ENCODE data around the gene P3H1. TPM values are rescaled to one million over a fixed set of nuclear protein-coding genes. Genes with fewer than 3 reads are reported as not detected.

The P3H1 gene
- total RNA-seq, 1 experiment from 2014 or later, result 47.1 TPM

GRCh38 chr1:42757892-42758275 is 8.9 kb downstream of the P3H1 start:
- Histone ChIP-seq H3K79me2 (ENCODE audit: insufficient read depth, low read length) (no peaks in the 10 kb centered on the region), H3T11ph (ENCODE audit: low read length) (no peak overlapping the region), H3K4me2 (ENCODE audit: insufficient read depth, insufficient read length, low read length) (no peak overlapping the region), H3K27me3 (ENCODE audit: insufficient read depth, low read length) (no peaks in the 10 kb centered on the region), H3K14ac (ENCODE audit: insufficient read depth, low read length) (no peak overlapping the region), H3K9ac (ENCODE audit: extremely low read depth, insufficient read length, low read length) (no peak overlapping the region), H4K8ac (replicated peaks; ENCODE audit: insufficient read length, low read depth, low read length) (no peak overlapping the region), H3K9me3 (ENCODE audit: control insufficient read depth, low read depth, low read length) (no peaks in the 10 kb centered on the region), H3K23me2 (ENCODE audit: insufficient read length, low read depth, low read length, poor library complexity, severe bottlenecking) (no peaks in the 10 kb centered on the region), H3K79me1 (ENCODE audit: insufficient read depth, low read depth, low read length, poor library complexity, severe bottlenecking) (no peaks in the 10 kb centered on the region), H4K20me1 (ENCODE audit: control insufficient read depth, insufficient read depth, insufficient read length) (no peaks in the 10 kb centered on the region), H4K91ac (ENCODE audit: insufficient read length, low read depth, low read length) (no peak overlapping the region), H3K4me1 (ENCODE audit: insufficient read depth, low read length) (no peaks in the 10 kb centered on the region), H2BK15ac (ENCODE audit: low read depth, low read length) (no peak overlapping the region), H2AK5ac (ENCODE audit: insufficient read length, low read length) (no peak overlapping the region), H2AFZ (ENCODE audit: low read length) (no peak overlapping the region), H3K56ac (ENCODE audit: insufficient read length, low read depth, low read length) (no peak overlapping the region), H2BK5ac (ENCODE audit: insufficient read length, low read length) (no peak overlapping the region), H3K27ac (ENCODE audit: insufficient read length, low read depth, low read length) (no peak overlapping the region), H2BK120ac (ENCODE audit: low read depth, low read length, poor library complexity, severe bottlenecking) (no peak overlapping the region), H2BK12ac (ENCODE audit: insufficient read length, low read depth, low read length) (no peak overlapping the region), H3K23ac (ENCODE audit: insufficient read length, low read depth, low read length) (no peak overlapping the region), H4K5ac (ENCODE audit: insufficient read length, low read depth, low read length) (no peak overlapping the region), H3K4ac (ENCODE audit: low read depth, low read length) (no peak overlapping the region), H2BK20ac (ENCODE audit: low read depth, low read length, poor library complexity, severe bottlenecking) (no peak overlapping the region), H3K18ac (ENCODE audit: insufficient read length, low read depth, low read length) (no peak overlapping the region)
- H3K4me3 Mint-ChIP-seq, result no peak overlapping the region
- no peak for TF ChIP-seq CTCF (conservative IDR thresholded peaks at IDR 0.05)
- peaks cover 0 to 3% of the 10 kb centered on the region in 2 experiments; a peak in 3 of 4 replicates for H3K4me1 Mint-ChIP-seq
- peaks cover 40 to 76% (median 74%) of the 10 kb centered on the region in 3 experiments for H3K36me3 Mint-ChIP-seq (ENCODE audit: insufficient read depth in 1 of 3, low read depth in 3 of 3)
- no peaks in the 10 kb centered on the region for H3K9me3 Mint-ChIP-seq
- no peak overlapping the region; a peak in 1 of 7 replicates for H3K27ac Mint-ChIP-seq
- no peaks in the 10 kb centered on the region for H3K27me3 Mint-ChIP-seq (ENCODE audit: low read depth)
- no peak for DNase-seq

All from H9 (cell line).